Breast epithelium (tissue), 4 donors: ENCODE data around the gene NBEAL2. TPM values are rescaled to one million over a fixed set of nuclear protein-coding genes. Genes with fewer than 3 reads are reported as not detected.

Experiments
- DNase-seq, 2 donors: peaks; one replicate each; pipeline ENCODE4 v3.0.0-alpha.2; 2019; ENCODE audit warnings: low spot score in 2 of 2
- H3K27ac ChIP-seq, 2 donors: fragments of 200-600 bp; sonication (generic) in 1 of 2; one replicate each; pipeline ENCODE4 v1.5.1; 2016 to 2019; ENCODE audit warnings: mild to moderate bottlenecking in 1 of 2
- H3K27me3 ChIP-seq, 2 donors: fragments of 200-600 bp; sonication (generic) in 1 of 2; one replicate each; pipeline versions ENCODE4 v1.5.1 to v1.6.0; 2017 to 2019; ENCODE audit warnings: control low read depth in 1 of 2, mild to moderate bottlenecking in 1 of 2
- H3K36me3 ChIP-seq: fragments of 200-600 bp; one replicate; pipeline ENCODE4 v1.5.1; 2019
- H3K4me1 ChIP-seq, 2 donors: fragments of 200-600 bp; sonication (generic); one replicate each; pipeline ENCODE4 v1.5.1; 2016 to 2019; ENCODE audit warnings: control low read depth in 1 of 2
- H3K4me3 ChIP-seq, 3 donors: fragments of 200-600 bp; sonication (generic); 1 replicate in 2 of 3; 2 replicates in 1 of 3; pipeline ENCODE4 v1.5.1; 2016 to 2019; ENCODE audit warnings: mild to moderate bottlenecking in 3 of 3, moderate library complexity in 2 of 3
- H3K9me3 ChIP-seq, 2 donors: fragments of 200-600 bp; sonication (generic) in 1 of 2; one replicate each; pipeline ENCODE4 v1.5.1; 2016 to 2019; ENCODE audit warnings: control low read depth in 1 of 2
- CTCF ChIP-seq, 3 donors: fragments of 450-650 bp; IDR thresholded peaks; one replicate each; pipeline ENCODE4 v1.5.1; 2016 to 2017; ENCODE audit warnings: antibody characterized with exemption in 3 of 3, mild to moderate bottlenecking in 3 of 3, moderate library complexity in 3 of 3
- POLR2A ChIP-seq: fragments of 450-650 bp; IDR thresholded peaks from one replicate; pipeline ENCODE4 v1.6.1; 2016; ENCODE audit warnings: antibody characterized with exemption, mild to moderate bottlenecking, moderate library complexity
- POLR2AphosphoS5 ChIP-seq, 3 donors: sonication (generic); formaldehyde crosslinking; IDR thresholded peaks; one replicate each; pipeline ENCODE4 v1.6.1; 2017; ENCODE audit warnings: antibody characterized with exemption in 3 of 3
- intact Hi-C: fragments of 100-400 bp; cut with DNase I; formaldehyde crosslinking; loops from one replicate; pipeline ENCODE4 v1.15.1; 2023; ENCODE audit warnings: low total_unique reads
- total RNA-seq, 3 donors: library from RNA; depleted of rRNA; stranded (reverse); fragments of >200 nt; gene quantifications; one replicate each; pipeline ENCODE4 v1.1.0, GENCODE V29; 2016

NBEAL2 gene
- total RNA-seq, 3 donors from 2014 or later = 16.8 to 58.3 (median 54.4) TPM

DNA sequence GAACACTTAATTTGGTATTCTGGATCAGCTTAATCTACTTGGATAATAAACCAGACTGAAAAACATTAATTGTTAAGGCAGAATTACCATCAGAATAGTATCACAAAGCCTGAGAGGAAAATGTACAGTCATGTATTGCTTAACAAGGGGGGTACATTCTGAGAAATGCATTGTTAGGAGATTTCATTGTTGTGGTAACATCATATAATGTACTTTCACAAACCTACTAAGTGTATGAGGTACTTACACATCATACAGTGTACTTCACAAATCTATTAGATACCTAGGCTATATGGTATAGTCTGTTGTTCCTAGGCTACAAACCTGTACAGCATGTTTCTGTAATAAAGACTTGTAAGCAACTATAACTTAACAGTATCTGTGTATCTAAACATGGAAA, 68.2 kb downstream of the NBEAL2 start:
- TF ChIP-seq POLR2A (no peak), CTCF (IDR thresholded peaks at IDR 0.05) (no peak)
- H3K36me3 ChIP-seq = peaks cover 4% of the 10 kb centered on the region
- H3K27ac ChIP-seq = no peak overlapping the region
- H3K9me3 ChIP-seq = no peaks in the 10 kb centered on the region
- no peak for DNase-seq
- intact Hi-C loops = no loop called here
- H3K27me3 ChIP-seq = no peaks in the 10 kb centered on the region
- H3K4me1 ChIP-seq = no peaks in the 10 kb centered on the region
- no peak overlapping the region for H3K4me3 ChIP-seq

DNA sequence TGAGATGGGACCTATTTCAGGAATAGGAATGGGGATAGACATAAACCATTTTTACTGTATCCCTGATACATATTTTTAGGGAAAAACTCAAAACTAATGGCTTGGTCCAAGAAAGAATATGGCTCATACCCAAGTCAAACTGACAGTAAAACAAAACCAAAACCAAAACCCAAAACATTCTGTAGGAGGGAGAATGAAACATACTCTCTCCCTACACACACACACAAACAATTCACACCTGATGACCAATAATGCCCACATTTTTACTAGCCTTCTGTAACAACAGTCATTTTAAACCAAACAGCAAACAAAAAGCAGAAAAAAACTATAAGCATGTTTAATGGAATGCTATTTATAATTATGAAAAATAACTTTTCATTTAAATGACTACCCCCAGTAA, 74.9 kb downstream of the NBEAL2 start:
- H3K4me1 ChIP-seq = no peaks in the 10 kb centered on the region
- no peaks in the 10 kb centered on the region for H3K36me3 ChIP-seq
- DNase-seq = no peak
- H3K4me3 ChIP-seq = no peak overlapping the region
- no peak for TF ChIP-seq POLR2A
- no peak for TF ChIP-seq CTCF (IDR thresholded peaks at IDR 0.05)
- TF ChIP-seq POLR2AphosphoS5 (IDR thresholded peaks at IDR 0.05) = no peak
- no peak overlapping the region for H3K27ac ChIP-seq
- H3K9me3 ChIP-seq = no peaks in the 10 kb centered on the region
- H3K27me3 ChIP-seq = no peaks in the 10 kb centered on the region
- intact Hi-C loops = no loop called here

DNA sequence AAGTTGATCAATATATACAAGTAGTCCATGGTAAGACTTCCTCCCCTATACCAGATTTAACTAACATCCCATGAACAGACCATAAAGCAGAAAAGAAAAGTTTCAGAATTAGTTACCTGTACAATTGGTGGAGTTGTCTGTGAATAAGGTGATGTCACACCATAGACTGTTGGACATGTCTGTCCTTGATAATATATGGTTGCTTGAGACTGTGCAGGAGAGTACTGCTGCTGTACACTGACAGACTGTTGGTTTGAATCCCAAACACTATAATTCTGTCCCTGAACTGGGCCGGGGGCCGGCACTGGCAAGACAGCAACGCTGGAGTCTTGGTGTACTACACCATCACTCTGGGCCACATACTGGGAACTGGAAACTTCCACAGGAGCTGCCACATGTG, 77.2 kb downstream of the NBEAL2 start:
- no peaks in the 10 kb centered on the region for H3K9me3 ChIP-seq
- no peaks in the 10 kb centered on the region for H3K4me1 ChIP-seq
- H3K27me3 ChIP-seq = no peaks in the 10 kb centered on the region
- no peak overlapping the region for H3K4me3 ChIP-seq
- no peak overlapping the region for H3K27ac ChIP-seq
- H3K36me3 ChIP-seq = no peaks in the 10 kb centered on the region
- no peak for DNase-seq
- TF ChIP-seq POLR2AphosphoS5 (IDR thresholded peaks at IDR 0.05) (no peak), POLR2A (no peak), CTCF (IDR thresholded peaks at IDR 0.05) (no peak)
- intact Hi-C loops = no loop called here

GRCh38 chr3:47057212-47057671, 77.8 kb downstream of the NBEAL2 start:
- H3K9me3 ChIP-seq = no peaks in the 10 kb centered on the region
- no peaks in the 10 kb centered on the region for H3K27me3 ChIP-seq
- H3K4me1 ChIP-seq = no peaks in the 10 kb centered on the region
- H3K36me3 ChIP-seq = no peaks in the 10 kb centered on the region
- TF ChIP-seq POLR2A (no peak), CTCF (IDR thresholded peaks at IDR 0.05) (no peak), POLR2AphosphoS5 (IDR thresholded peaks at IDR 0.05) (no peak)
- no peak overlapping the region for H3K4me3 ChIP-seq
- H3K27ac ChIP-seq = no peak overlapping the region
- intact Hi-C loops = no loop called here
- no peak for DNase-seq

Other genes with a start within 250 kb of the NBEAL2 start
- 1 to 10 TPM; 5.9 to 8.5 (median 6.2) TPM for gene MYL3, start 116.2 kb upstream of the NBEAL2 start, total RNA-seq
- gene PTH1R, start 101.9 kb upstream of the NBEAL2 start, total RNA-seq = 10 to 100 TPM in 2 of 3 donors, 1 to 10 TPM in 1; 4.7 to 38.2 (median 13.4) TPM
- 10 to 100 TPM; 27.0 to 50.2 (median 43.9) TPM for gene CCDC12, start 2.9 kb upstream of the NBEAL2 start, total RNA-seq
- 10 to 100 TPM; 59.8 to 87.8 (median 74.4) TPM for gene SETD2, start 184.4 kb downstream of the NBEAL2 start, total RNA-seq